ACC112 (cell line): ENCODE measurements around the gene ABCC8.

Source experiments
- H2AFZ ChIP-seq: fragments of 200-600 bp; sonication (generic); one replicate; pipeline ENCODE4 v1.6.0; 2017; ENCODE audit warnings: antibody characterized with exemption, low read length; ENCODE audit not compliant: unreplicated experiment
- H3K27ac ChIP-seq: fragments of 200-600 bp; sonication (generic); 2 replicates; pipeline ENCODE4 v1.5.1; 2014; ENCODE audit warnings: low read depth, mild to moderate bottlenecking, antibody characterized with exemption, low read length, moderate library complexity
- H3K27me3 ChIP-seq: fragments of 200-600 bp; sonication (generic); 2 replicates; pipeline ENCODE4 v1.6.1; 2014; ENCODE audit warnings: mild to moderate bottlenecking, antibody characterized with exemption, low read length, moderate library complexity, mixed read lengths; ENCODE audit not compliant: insufficient read depth
- H3K36me3 ChIP-seq: fragments of 200-600 bp; sonication (generic); 2 replicates; pipeline ENCODE4 v1.6.1; 2016; ENCODE audit warnings: mild to moderate bottlenecking, antibody characterized with exemption, low read length, moderate library complexity, mixed read lengths; ENCODE audit not compliant: insufficient read depth
- H3K4me1 ChIP-seq: fragments of 200-600 bp; sonication (generic); one replicate; pipeline ENCODE4 v1.6.1; 2016; ENCODE audit warnings: low read length, mixed read lengths; ENCODE audit not compliant: insufficient read depth, unreplicated experiment, control insufficient read depth
- H3K4me3 ChIP-seq: fragments of 200-600 bp; sonication (generic); 2 replicates; pipeline ENCODE4 v1.5.1; 2014; ENCODE audit warnings: mild to moderate bottlenecking, low read depth, low read length
- H3K79me2 ChIP-seq: fragments of 200-600 bp; sonication (generic); one replicate; pipeline ENCODE4 v1.6.0; 2016; ENCODE audit warnings: low read length; ENCODE audit not compliant: control insufficient read depth, unreplicated experiment, insufficient read depth

Gene ABCC8

GRCh38 chr11:17505146-17505545 lies 28.5 kb upstream of the ABCC8 start:
- peaks cover 15% of the 10 kb centered on the region for H3K4me1 ChIP-seq
- peaks cover 19% of the 10 kb centered on the region for H3K27me3 ChIP-seq
- no peak overlapping the region for H3K4me3 ChIP-seq
- H3K79me2 ChIP-seq = no peaks in the 10 kb centered on the region
- no peaks in the 10 kb centered on the region for H3K36me3 ChIP-seq
- no peak overlapping the region for H2AFZ ChIP-seq
- no peak overlapping the region for H3K27ac ChIP-seq

GRCh38 chr11:17504330-17505107 lies 27.9 kb upstream of the ABCC8 start:
- H3K36me3 ChIP-seq = no peaks in the 10 kb centered on the region
- H3K4me1 ChIP-seq = peaks cover 15% of the 10 kb centered on the region
- H3K27ac ChIP-seq = no peak overlapping the region
- peaks cover 22% of the 10 kb centered on the region for H3K27me3 ChIP-seq
- no peak overlapping the region for H2AFZ ChIP-seq
- no peaks in the 10 kb centered on the region for H3K79me2 ChIP-seq
- no peak overlapping the region for H3K4me3 ChIP-seq

GRCh38 chr11:17502630-17503029 lies 26.0 kb upstream of the ABCC8 start:
- no peak overlapping the region for H2AFZ ChIP-seq

GRCh38 chr11:17500673-17501072 lies 24.0 kb upstream of the ABCC8 start:
- Histone ChIP-seq H3K36me3 (no peaks in the 10 kb centered on the region), H3K4me3 (no peak overlapping the region), H3K79me2 (no peaks in the 10 kb centered on the region), H3K4me1 (no peaks in the 10 kb centered on the region), H3K27me3 (peaks cover 43% of the 10 kb centered on the region), H2AFZ (no peak overlapping the region), H3K27ac (no peak overlapping the region)

More at GRCh38 chr11:17502630-17503029, 26.0 kb upstream of the ABCC8 start:
- H3K4me3 ChIP-seq = no peak overlapping the region
- H3K4me1 ChIP-seq = no peaks in the 10 kb centered on the region
- no peaks in the 10 kb centered on the region for H3K36me3 ChIP-seq
- no peak overlapping the region for H3K27ac ChIP-seq
- no peaks in the 10 kb centered on the region for H3K79me2 ChIP-seq
- H3K27me3 ChIP-seq = peaks cover 32% of the 10 kb centered on the region

GRCh38 chr11:17498475-17498874 lies 21.8 kb upstream of the ABCC8 start:
- Histone ChIP-seq H3K4me3 (no peak overlapping the region), H3K27ac (no peak overlapping the region), H3K79me2 (no peaks in the 10 kb centered on the region)

GRCh38 chr11:17498058-17498457 lies 21.4 kb upstream of the ABCC8 start:
- H3K27ac ChIP-seq = no peak overlapping the region
- no peak overlapping the region for H3K4me3 ChIP-seq
- H3K36me3 ChIP-seq = no peaks in the 10 kb centered on the region
- peaks cover 68% of the 10 kb centered on the region for H3K27me3 ChIP-seq
- H3K4me1 ChIP-seq = no peaks in the 10 kb centered on the region
- H3K79me2 ChIP-seq = no peaks in the 10 kb centered on the region
- H2AFZ ChIP-seq = no peak overlapping the region

More at GRCh38 chr11:17498475-17498874, 21.8 kb upstream of the ABCC8 start:
- Histone ChIP-seq H3K36me3 (no peaks in the 10 kb centered on the region), H2AFZ (no peak overlapping the region), H3K4me1 (no peaks in the 10 kb centered on the region), H3K27me3 (peaks cover 64% of the 10 kb centered on the region)

GRCh38 chr11:17496406-17496805 lies 19.8 kb upstream of the ABCC8 start:
- no peak overlapping the region for H3K4me3 ChIP-seq
- H3K79me2 ChIP-seq = no peaks in the 10 kb centered on the region
- H3K27me3 ChIP-seq = peaks cover 84% of the 10 kb centered on the region
- no peaks in the 10 kb centered on the region for H3K36me3 ChIP-seq
- H3K4me1 ChIP-seq = no peaks in the 10 kb centered on the region
- no peak overlapping the region for H2AFZ ChIP-seq
- no peak overlapping the region for H3K27ac ChIP-seq

- Histone ChIP-seq H3K4me1 (no peaks in the 10 kb centered on the region), H3K79me2 (no peaks in the 10 kb centered on the region), H3K27ac (no peak overlapping the region), H2AFZ (no peak overlapping the region), H3K4me3 (no peak overlapping the region), H3K27me3 (peaks cover 93% of the 10 kb centered on the region), H3K36me3 (no peaks in the 10 kb centered on the region)
Observed at GRCh38 chr11:17494019-17494418, 17.4 kb upstream of the ABCC8 start.

- Histone ChIP-seq H3K27ac (no peak overlapping the region), H3K79me2 (no peaks in the 10 kb centered on the region), H3K4me3 (no peak overlapping the region), H3K4me1 (no peaks in the 10 kb centered on the region), H3K36me3 (no peaks in the 10 kb centered on the region), H3K27me3 (peaks cover 94% of the 10 kb centered on the region), H2AFZ (no peak overlapping the region)
Observed at GRCh38 chr11:17490938-17491337, 14.3 kb upstream of the ABCC8 start.

GRCh38 chr11:17490232-17490631 lies 13.6 kb upstream of the ABCC8 start:
- Histone ChIP-seq H3K27me3 (peaks cover 91% of the 10 kb centered on the region), H2AFZ (no peak overlapping the region), H3K4me3 (no peak overlapping the region), H3K36me3 (no peaks in the 10 kb centered on the region), H3K27ac (no peak overlapping the region), H3K79me2 (no peaks in the 10 kb centered on the region), H3K4me1 (no peaks in the 10 kb centered on the region)

GRCh38 chr11:17489751-17490150 lies 13.1 kb upstream of the ABCC8 start:
- H3K27me3 ChIP-seq = peaks cover 91% of the 10 kb centered on the region
- no peak overlapping the region for H2AFZ ChIP-seq
- H3K4me1 ChIP-seq = no peaks in the 10 kb centered on the region
- no peaks in the 10 kb centered on the region for H3K36me3 ChIP-seq
- no peak overlapping the region for H3K27ac ChIP-seq
- no peak overlapping the region for H3K4me3 ChIP-seq
- no peaks in the 10 kb centered on the region for H3K79me2 ChIP-seq
